Liver (tissue), 9 donors: Measurements from ENCODE around the gene SYNC. TPM values are rescaled to one million over a fixed set of nuclear protein-coding genes. Genes with fewer than 3 reads are reported as not detected.
"Not testable (repeated sequence)": the region's sequence is repeated elsewhere in the genome, so short reads cannot be mapped to it uniquely, and the experiment has no call there.

Source experiments
- DNase-seq: peaks from one replicate; pipeline ENCODE4 v3.0.0-alpha.2; 2017; ENCODE audit warnings: low spot score
- H3K27ac ChIP-seq, 2 donors: one replicate each; pipeline ENCODE4 v1.7.0; 2013; ENCODE audit warnings: inconsistent platforms in 2 of 2, low read length in 2 of 2, control low read depth in 1 of 2, low read depth in 1 of 2, mild to moderate bottlenecking in 1 of 2
- H3K27me3 ChIP-seq, 4 donors: one replicate each; pipeline versions ENCODE4 v1.6.1 to v1.7.0; 2013; ENCODE audit warnings: low read length in 3 of 4, inconsistent platforms in 1 of 4, mild to moderate bottlenecking in 1 of 4, moderate library complexity in 1 of 4; ENCODE audit not compliant: control insufficient read depth in 4 of 4, insufficient read depth in 4 of 4
- H3K36me3 ChIP-seq, 4 donors: one replicate each; pipeline versions ENCODE4 v1.6.1 to v1.7.0; 2013; ENCODE audit warnings: low read length in 3 of 4, mild to moderate bottlenecking in 3 of 4, low read depth in 1 of 4, moderate library complexity in 1 of 4; ENCODE audit not compliant: control insufficient read depth in 4 of 4, insufficient read depth in 3 of 4
- H3K4me1 ChIP-seq, 4 donors: one replicate each; pipeline versions ENCODE4 v1.6.1 to v1.7.0; 2013; ENCODE audit warnings: low read length in 3 of 4, mild to moderate bottlenecking in 3 of 4, moderate library complexity in 1 of 4; ENCODE audit not compliant: control insufficient read depth in 4 of 4, insufficient read depth in 4 of 4
- H3K4me3 ChIP-seq, 3 donors: one replicate each; pipeline versions ENCODE4 v1.6.1 to v1.7.0; 2013; ENCODE audit warnings: low read length in 3 of 3, control low read depth in 1 of 3, low read depth in 1 of 3, mild to moderate bottlenecking in 1 of 3
- H3K9ac ChIP-seq, 2 donors: one replicate each; pipeline ENCODE4 v1.7.0; 2013; ENCODE audit warnings: low read length in 2 of 2, mild to moderate bottlenecking in 2 of 2, moderate library complexity in 2 of 2, control low read depth in 1 of 2, low read depth in 1 of 2
- H3K9me3 ChIP-seq, 4 donors: one replicate each; pipeline versions ENCODE4 v1.6.1 to v1.7.0; 2013; ENCODE audit warnings: low read length in 3 of 4; ENCODE audit not compliant: control insufficient read depth in 4 of 4
- FOXA1 ChIP-seq: IDR thresholded peaks from 2 replicates; pipeline ENCODE4 v1.6.1; 2016; ENCODE audit warnings: antibody characterized with exemption
- FOXA2 ChIP-seq: IDR thresholded peaks from 2 replicates; pipeline ENCODE4 v1.6.1; 2016; ENCODE audit warnings: antibody characterized with exemption
- GABPA ChIP-seq, 2 donors: IDR thresholded peaks in 1 of 2; conservative IDR thresholded peaks in 1 of 2; 2 replicates each; pipeline ENCODE4 v1.6.1; 2016; ENCODE audit warnings: antibody characterized with exemption in 2 of 2, mild to moderate bottlenecking in 1 of 2, moderate library complexity in 1 of 2
- HNF4A ChIP-seq, 2 donors: conservative IDR thresholded peaks; 2 replicates each; pipeline ENCODE4 v1.6.1; 2016; ENCODE audit warnings: antibody characterized with exemption in 2 of 2, mild to moderate bottlenecking in 2 of 2
- HNF4G ChIP-seq: IDR thresholded peaks from 2 replicates; pipeline ENCODE4 v1.6.1; 2016; ENCODE audit warnings: antibody characterized with exemption
- NR2F2 ChIP-seq: IDR thresholded peaks from 2 replicates; pipeline ENCODE4 v1.6.1; 2016; ENCODE audit warnings: antibody characterized with exemption
- RAD21 ChIP-seq, 2 donors: IDR thresholded peaks; 2 replicates each; pipeline ENCODE4 v1.6.1; 2016; ENCODE audit warnings: antibody characterized with exemption in 2 of 2, mild to moderate bottlenecking in 2 of 2
- RXRA ChIP-seq, 2 donors: IDR thresholded peaks; 2 replicates each; pipeline ENCODE4 v1.6.1; 2017 to 2018; ENCODE audit warnings: antibody characterized with exemption in 2 of 2, mild to moderate bottlenecking in 1 of 2
- TAF1 ChIP-seq: conservative IDR thresholded peaks from 2 replicates; pipeline ENCODE4 v1.6.1; 2016; ENCODE audit warnings: antibody characterized with exemption, mild to moderate bottlenecking
- YY1 ChIP-seq: IDR thresholded peaks from 2 replicates; pipeline ENCODE4 v1.6.1; 2016; ENCODE audit warnings: antibody characterized with exemption, mild to moderate bottlenecking
- WGBS: extraction: QIAGEN DNeasy Blood & Tissue Kit; methylation state at CpG from one replicate; pipeline ENCODE4 v1.1.7; 2013; 5-methylcytosine and 5-hydroxymethylcytosine counted together
- polyA plus RNA-seq, 2 donors: library from polyadenylated mRNA; stranded (reverse) in 1 of 2; unstranded in 1 of 2; fragments of 200-250 nt in 1 of 2; fragments of >200 nt in 1 of 2; fragmentation: Nextera tagmentation in 1 of 2; extraction: Ambion mirVana in 1 of 2; gene quantifications; one replicate each; pipeline versions ENCODE4 v1.2.1 to v1.2.3, GENCODE V29; 2013 to 2015
- total RNA-seq, 2 donors: library from RNA; depleted of rRNA; stranded (reverse); fragments of >200 nt; gene quantifications; one replicate each; pipeline ENCODE4 v1.2.3, GENCODE V29; 2014
- TF ChIP-seq, protein P1 (sequence below): fragments of 150-350 bp; IDR thresholded peaks from 2 replicates; pipeline ENCODE4 v1.5.1; 2017; ENCODE audit warnings: improper control_type of control experiment, low read depth, low read length; ENCODE audit not compliant: missing input control
- TF ChIP-seq, protein P2 (sequence below): IDR thresholded peaks from 2 replicates; pipeline ENCODE4 v1.6.1; 2016; ENCODE audit warnings: antibody characterized with exemption, mild to moderate bottlenecking
- TF ChIP-seq, protein P3 (sequence below): IDR thresholded peaks from 2 replicates; pipeline ENCODE4 v1.6.1; 2016; ENCODE audit warnings: antibody characterized with exemption
- TF ChIP-seq, protein P4 (sequence below): IDR thresholded peaks from 2 replicates; pipeline ENCODE4 v1.6.1; 2016; ENCODE audit warnings: antibody characterized with exemption
- TF ChIP-seq, protein P5 (sequence below): IDR thresholded peaks from 2 replicates; pipeline ENCODE4 v1.6.1; 2016; ENCODE audit warnings: antibody characterized with exemption
- donor health status: healthy.
- donor health status: healthy.
- donor health status: healthy.
- donor health status: healthy.
- donor health status: healthy.

SYNC gene
- total and polyA plus RNA-seq, 4 donors, result 0.23 to 1.5 (median 0.31) TPM

DNA sequence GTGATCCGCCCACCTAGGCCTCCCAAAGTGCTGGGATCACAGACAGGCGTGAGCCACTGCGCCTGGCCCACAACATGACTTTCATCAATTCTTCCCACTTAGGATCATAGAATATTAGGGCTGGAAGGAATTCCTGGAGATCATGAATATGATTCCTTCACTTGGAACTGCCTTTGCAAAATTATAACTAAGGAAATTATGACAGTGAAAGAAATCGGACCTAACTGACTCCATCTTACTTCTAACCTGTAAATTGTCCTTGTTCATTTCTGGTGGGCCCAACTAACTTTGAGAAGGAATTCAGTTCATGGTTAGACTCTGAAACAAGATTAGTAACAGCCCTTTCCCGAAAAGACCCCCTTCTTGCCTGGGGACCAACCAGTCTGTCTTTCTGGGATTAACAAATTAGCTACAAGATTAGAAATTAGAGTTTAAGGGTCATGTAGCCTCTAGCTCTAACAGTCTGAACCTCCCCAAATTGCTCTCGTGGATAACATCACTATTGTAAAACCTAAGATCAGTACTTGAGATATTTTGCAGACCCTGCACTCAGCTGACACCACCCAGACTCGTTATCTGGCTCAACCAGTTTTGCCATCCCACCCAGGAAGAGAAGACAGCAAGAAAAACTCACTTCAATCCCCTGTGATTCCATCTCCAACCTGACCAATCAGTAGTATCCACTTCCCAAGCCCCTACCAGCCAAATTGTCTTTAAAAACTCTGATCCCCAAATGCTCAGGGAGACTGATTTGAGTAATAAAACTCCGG is 66.9 kb downstream of the SYNC start:
- H3K36me3 ChIP-seq, result peaks cover 4 to 19% (median 8%) of the 10 kb centered on the region in 4 donors
- H3K9ac ChIP-seq, result no peak overlapping the region
- H3K27ac ChIP-seq, result no peak overlapping the region
- no peaks in the 10 kb centered on the region for H3K9me3 ChIP-seq
- TF ChIP-seq, protein P1, sequence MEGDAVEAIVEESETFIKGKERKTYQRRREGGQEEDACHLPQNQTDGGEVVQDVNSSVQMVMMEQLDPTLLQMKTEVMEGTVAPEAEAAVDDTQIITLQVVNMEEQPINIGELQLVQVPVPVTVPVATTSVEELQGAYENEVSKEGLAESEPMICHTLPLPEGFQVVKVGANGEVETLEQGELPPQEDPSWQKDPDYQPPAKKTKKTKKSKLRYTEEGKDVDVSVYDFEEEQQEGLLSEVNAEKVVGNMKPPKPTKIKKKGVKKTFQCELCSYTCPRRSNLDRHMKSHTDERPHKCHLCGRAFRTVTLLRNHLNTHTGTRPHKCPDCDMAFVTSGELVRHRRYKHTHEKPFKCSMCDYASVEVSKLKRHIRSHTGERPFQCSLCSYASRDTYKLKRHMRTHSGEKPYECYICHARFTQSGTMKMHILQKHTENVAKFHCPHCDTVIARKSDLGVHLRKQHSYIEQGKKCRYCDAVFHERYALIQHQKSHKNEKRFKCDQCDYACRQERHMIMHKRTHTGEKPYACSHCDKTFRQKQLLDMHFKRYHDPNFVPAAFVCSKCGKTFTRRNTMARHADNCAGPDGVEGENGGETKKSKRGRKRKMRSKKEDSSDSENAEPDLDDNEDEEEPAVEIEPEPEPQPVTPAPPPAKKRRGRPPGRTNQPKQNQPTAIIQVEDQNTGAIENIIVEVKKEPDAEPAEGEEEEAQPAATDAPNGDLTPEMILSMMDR, result no peak
- TF ChIP-seq YY1, result no peak
- TF ChIP-seq, protein P2, sequence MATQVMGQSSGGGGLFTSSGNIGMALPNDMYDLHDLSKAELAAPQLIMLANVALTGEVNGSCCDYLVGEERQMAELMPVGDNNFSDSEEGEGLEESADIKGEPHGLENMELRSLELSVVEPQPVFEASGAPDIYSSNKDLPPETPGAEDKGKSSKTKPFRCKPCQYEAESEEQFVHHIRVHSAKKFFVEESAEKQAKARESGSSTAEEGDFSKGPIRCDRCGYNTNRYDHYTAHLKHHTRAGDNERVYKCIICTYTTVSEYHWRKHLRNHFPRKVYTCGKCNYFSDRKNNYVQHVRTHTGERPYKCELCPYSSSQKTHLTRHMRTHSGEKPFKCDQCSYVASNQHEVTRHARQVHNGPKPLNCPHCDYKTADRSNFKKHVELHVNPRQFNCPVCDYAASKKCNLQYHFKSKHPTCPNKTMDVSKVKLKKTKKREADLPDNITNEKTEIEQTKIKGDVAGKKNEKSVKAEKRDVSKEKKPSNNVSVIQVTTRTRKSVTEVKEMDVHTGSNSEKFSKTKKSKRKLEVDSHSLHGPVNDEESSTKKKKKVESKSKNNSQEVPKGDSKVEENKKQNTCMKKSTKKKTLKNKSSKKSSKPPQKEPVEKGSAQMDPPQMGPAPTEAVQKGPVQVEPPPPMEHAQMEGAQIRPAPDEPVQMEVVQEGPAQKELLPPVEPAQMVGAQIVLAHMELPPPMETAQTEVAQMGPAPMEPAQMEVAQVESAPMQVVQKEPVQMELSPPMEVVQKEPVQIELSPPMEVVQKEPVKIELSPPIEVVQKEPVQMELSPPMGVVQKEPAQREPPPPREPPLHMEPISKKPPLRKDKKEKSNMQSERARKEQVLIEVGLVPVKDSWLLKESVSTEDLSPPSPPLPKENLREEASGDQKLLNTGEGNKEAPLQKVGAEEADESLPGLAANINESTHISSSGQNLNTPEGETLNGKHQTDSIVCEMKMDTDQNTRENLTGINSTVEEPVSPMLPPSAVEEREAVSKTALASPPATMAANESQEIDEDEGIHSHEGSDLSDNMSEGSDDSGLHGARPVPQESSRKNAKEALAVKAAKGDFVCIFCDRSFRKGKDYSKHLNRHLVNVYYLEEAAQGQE, result no peak
- TF ChIP-seq, protein P3, sequence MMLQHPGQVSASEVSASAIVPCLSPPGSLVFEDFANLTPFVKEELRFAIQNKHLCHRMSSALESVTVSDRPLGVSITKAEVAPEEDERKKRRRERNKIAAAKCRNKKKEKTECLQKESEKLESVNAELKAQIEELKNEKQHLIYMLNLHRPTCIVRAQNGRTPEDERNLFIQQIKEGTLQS, result no peak
- no peak for DNase-seq
- 96% methylated on average over 8 of the region's 8 CpGs for WGBS
- H3K4me1 ChIP-seq, result no peaks in the 10 kb centered on the region
- H3K27me3 ChIP-seq, result no peaks in the 10 kb centered on the region
- H3K4me3 ChIP-seq, result no peak overlapping the region

DNA sequence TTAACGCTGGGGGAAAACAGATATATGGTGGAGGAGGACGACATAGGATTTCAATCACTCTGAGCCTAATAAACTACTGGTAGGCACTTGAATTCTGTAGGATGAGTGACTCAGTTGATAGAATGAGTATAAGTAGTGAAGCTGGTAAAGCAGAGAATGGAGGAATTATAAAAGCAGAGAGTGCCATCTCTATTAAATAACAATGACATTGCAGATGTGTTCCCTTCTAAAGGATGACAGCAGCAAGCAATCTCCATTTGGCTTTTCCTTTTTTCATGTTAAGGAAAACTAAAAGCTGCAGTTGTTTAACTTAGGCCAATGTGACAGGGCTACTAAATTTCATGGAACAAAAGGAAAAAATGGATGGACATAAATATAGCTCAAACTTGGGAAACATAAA is 69.7 kb downstream of the SYNC start:
- DNase-seq, result no peak
- H3K9ac ChIP-seq, result no peak overlapping the region
- no peaks in the 10 kb centered on the region for H3K27me3 ChIP-seq
- no peaks in the 10 kb centered on the region for H3K4me1 ChIP-seq
- 88% methylated on average over 2 of the region's 2 CpGs for WGBS
- no peak for TF ChIP-seq NR2F2
- TF ChIP-seq GABPA (IDR thresholded peaks at IDR 0.05 in 1 of 2, conservative IDR thresholded peaks at IDR 0.05 in 1 of 2), result no peak
- no peak for TF ChIP-seq HNF4G
- TF ChIP-seq, protein P3, result no peak
- no peak for TF ChIP-seq FOXA1
- TF ChIP-seq, protein P4, sequence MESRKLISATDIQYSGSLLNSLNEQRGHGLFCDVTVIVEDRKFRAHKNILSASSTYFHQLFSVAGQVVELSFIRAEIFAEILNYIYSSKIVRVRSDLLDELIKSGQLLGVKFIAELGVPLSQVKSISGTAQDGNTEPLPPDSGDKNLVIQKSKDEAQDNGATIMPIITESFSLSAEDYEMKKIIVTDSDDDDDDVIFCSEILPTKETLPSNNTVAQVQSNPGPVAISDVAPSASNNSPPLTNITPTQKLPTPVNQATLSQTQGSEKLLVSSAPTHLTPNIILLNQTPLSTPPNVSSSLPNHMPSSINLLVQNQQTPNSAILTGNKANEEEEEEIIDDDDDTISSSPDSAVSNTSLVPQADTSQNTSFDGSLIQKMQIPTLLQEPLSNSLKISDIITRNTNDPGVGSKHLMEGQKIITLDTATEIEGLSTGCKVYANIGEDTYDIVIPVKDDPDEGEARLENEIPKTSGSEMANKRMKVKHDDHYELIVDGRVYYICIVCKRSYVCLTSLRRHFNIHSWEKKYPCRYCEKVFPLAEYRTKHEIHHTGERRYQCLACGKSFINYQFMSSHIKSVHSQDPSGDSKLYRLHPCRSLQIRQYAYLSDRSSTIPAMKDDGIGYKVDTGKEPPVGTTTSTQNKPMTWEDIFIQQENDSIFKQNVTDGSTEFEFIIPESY, result no peak
- TF ChIP-seq, protein P1, result no peak
- TF ChIP-seq, protein P5, sequence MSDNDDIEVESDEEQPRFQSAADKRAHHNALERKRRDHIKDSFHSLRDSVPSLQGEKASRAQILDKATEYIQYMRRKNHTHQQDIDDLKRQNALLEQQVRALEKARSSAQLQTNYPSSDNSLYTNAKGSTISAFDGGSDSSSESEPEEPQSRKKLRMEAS, result no peak
- TF ChIP-seq RXRA (IDR thresholded peaks at IDR 0.05), result no peak
- TF ChIP-seq RAD21 (IDR thresholded peaks at IDR 0.05), result no peak
- no peak for TF ChIP-seq TAF1
- TF ChIP-seq HNF4A (conservative IDR thresholded peaks at IDR 0.05), result no peak
- TF ChIP-seq YY1, result no peak
- TF ChIP-seq FOXA2, result no peak
- H3K9me3 ChIP-seq, result no peaks in the 10 kb centered on the region
- no peak overlapping the region for H3K27ac ChIP-seq
- H3K4me3 ChIP-seq, result no peak overlapping the region
- H3K36me3 ChIP-seq, result peaks cover 4 to 19% (median 14%) of the 10 kb centered on the region in 4 donors

DNA sequence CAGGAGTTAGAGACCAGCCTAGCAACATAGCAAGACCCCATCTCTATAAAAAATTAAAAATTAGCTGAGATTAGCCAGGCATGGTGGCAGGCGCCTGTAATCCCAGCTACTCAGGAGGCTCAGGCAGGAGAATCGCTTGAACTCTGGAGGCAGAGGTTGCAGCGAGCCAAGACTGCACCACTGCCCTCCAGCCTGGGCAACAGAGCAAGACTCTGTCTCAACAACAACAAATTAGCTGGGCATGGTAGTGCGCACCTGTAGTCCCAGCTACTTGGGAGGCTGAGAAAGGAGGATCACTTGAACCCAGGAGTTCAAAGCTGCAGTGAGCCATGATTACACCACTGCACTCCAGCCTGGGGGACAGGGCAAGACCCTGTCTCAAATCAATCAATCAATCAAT is 72.4 kb downstream of the SYNC start:
- WGBS, result 97% methylated on average over 4 of the region's 4 CpGs
- H3K27ac ChIP-seq, H3K27me3 ChIP-seq, H3K4me3 ChIP-seq, H3K4me1 ChIP-seq, H3K9me3 ChIP-seq, DNase-seq, H3K9ac ChIP-seq: not testable (repeated sequence)
- peaks cover 8 to 25% (median 18%) of the 10 kb centered on the region in 4 donors for H3K36me3 ChIP-seq
